Midbrain (tissue), 1 donor: ENCODE results near the gene TXK.

Experiments used
- DNase-seq: peaks from one replicate; lab custom pipeline; 2025; lab: John Stamatoyannopoulos, UW

The TXK gene

GRCh38 chr4:48049483-48049882 is 84.6 kb downstream of the TXK start:
- DNase-seq: no peak

DNA sequence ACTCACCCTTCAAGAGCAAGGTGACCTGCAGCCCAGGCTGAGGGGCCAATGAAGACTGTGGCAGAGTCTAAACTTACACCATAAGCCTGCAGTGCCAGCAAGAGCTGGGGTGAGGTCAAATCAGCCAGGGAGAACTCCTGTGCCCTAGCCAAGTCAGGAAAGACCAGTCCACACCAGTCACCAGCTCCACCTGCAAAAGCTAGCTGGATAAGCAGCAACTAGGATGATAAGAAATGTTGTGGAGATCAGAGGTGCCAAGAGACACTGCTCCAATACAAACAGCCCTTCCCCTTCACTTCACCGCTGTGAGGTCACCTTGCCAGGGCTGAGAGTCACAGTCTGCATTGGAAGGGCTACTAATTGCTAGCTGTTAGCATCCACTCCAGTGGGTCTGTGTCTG is 86.2 kb downstream of the TXK start:
- DNase-seq: no peak

DNA sequence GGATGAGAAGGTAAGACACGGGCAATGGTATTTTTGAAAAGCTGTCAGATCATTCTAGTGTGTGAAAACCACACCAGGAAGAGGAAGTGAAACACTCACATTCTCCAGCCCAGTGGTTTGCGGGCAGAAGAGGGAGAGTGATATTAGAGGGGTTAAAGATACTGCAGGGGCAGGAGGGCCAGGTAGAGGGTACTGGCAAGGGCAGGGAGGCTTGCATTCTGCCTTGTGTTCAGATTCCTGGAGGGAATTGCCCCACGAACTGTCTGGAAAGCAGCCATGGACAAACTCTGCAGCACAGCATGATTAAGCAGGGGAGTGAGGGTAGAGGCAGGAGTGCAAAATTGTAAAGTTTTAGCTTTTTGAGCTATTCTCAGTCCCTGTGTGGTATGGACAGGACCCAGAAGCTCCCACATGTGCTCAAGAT is 86.6 kb downstream of the TXK start:
- DNase-seq: peak; percentile 6

DNA sequence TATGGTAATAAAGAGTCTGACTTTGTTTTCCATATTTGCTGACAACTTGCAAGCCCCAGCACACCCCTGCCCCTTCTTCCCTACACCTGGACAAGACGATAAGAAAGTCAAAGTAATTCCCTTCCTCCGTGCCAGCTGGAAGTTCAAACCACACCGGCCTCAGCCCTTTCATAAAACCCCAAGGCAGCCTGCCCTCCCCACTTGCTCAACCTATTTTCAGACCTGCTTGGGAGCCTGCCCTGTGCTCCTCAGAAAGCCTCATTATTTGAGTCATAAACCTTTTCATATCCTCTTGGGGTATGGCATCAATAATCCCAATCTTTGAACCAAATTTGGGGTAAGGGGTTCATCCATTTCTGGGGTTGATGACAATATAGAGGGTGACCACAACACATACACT is 88.0 kb downstream of the TXK start:
- DNase-seq: no peak

DNA sequence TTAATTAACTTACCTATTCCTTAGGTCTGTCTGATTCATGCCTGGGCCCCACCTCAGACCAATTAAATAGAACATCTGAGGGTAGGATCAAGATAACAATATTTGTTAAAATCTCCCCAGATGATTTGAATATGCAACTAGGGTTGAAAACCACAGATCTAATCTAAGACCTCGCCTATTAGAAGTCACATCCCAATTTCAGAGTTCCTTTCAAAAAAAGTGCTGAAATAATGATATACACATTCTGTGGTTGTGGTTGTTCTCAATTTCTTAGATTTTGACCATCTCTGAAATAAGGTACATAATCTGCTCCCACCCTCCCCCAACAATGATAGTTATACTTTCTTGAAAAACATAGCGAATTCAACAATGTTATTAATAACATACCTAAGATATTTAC is 89.8 kb downstream of the TXK start:
- DNase-seq: no peak

GRCh38 chr4:48043504-48043903 is 90.5 kb downstream of the TXK start:
- no peak for DNase-seq

DNA sequence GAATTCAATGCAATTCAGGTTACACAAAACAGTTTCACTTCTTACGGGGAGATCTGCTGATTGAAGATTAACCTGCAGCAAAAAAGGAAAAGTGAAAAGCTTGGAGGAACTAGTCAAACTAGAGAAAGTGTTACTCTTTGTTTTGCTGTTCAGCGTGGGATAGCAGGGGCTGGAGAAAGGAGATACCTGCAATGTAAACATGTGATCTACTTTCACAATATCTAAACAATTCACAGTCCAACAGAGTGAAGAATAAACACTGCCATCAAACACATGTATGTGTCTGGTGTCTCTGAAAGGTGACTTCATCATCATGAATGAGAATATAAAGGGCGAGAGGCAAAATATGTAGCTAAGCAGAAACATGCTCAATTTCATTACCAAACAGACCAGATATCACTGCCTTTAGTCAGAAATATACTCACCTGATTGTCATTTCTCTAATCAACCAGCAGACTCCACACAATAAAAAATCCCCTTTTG is 91.0 kb downstream of the TXK start:
- DNase-seq: no peak

DNA sequence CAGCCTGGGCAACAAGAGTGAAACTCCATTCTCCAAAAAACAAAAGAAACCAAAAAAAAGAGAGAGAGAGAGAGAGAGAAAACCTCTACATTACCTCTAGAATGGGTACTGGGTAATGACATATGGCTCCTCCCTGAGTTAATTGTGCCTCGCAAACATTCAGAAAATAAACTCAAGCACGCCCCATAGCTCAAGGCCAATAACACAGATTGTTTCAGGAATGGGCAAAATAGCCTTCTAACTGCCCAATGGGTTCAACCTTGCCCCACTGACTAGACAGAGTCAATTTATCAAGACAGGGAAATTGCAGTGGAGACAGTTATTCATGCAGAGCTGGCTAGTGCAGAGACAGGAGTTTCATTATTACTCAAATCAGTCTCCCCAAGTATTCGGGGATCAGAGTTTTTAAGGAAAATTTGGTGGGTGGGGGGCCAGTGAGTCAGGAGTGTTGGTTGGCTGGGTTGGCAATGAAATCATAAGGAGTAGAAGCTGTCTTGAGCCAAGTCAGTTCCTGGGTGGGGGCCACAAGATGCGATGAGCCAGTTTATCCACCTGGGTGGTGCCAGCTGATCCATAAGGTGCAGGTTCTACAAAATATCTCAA is 92.4 kb downstream of the TXK start:
- DNase-seq: no peak

DNA sequence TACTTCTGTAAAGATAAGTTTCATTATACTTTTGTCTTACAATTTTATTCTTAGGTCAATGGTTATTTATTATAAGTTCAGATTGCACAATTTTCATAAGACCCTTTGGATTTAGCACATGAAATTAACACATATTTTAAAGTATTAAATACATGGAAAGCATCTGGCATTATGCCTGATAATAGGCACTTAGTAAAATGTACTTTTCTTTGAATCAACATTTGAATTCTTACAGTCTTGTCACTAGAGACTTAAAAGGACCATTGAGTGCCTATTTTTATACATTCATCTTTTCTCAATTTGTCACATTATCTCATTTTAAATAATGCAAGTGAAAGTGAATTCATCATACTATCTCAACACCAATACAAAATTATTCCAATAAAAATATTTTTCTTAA is 94.5 kb downstream of the TXK start:
- DNase-seq: no peak

- DNase-seq: no peak
Observed at GRCh38 chr4:48038666-48039065, 95.4 kb downstream of the TXK start.

- DNase-seq: no peak
Observed at GRCh38 chr4:48037117-48037462, 97.0 kb downstream of the TXK start.

GRCh38 chr4:48035952-48036351 is 98.1 kb downstream of the TXK start:
- DNase-seq: no peak

- DNase-seq: no peak
Observed at GRCh38 chr4:48033825-48034413, 100.1 kb downstream of the TXK start.

DNA sequence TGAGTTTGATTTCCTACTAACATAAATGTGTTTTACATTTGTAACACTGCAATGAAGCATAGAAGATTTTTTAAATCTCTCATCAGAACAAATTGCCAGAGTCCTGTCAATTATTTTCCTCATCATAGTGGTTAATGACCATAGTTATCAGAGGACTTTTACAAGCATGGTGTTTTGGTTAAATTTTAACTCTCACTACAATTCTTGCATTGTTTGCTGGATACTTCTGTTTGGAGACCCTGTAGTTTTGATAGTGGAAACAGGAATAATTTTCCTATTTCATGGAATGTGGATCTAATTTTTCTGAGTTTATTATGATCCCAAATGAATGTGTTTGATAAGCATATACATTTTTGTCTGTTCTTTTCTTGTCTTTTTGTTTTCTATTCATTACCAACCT is 100.6 kb downstream of the TXK start:
- no peak for DNase-seq

DNA sequence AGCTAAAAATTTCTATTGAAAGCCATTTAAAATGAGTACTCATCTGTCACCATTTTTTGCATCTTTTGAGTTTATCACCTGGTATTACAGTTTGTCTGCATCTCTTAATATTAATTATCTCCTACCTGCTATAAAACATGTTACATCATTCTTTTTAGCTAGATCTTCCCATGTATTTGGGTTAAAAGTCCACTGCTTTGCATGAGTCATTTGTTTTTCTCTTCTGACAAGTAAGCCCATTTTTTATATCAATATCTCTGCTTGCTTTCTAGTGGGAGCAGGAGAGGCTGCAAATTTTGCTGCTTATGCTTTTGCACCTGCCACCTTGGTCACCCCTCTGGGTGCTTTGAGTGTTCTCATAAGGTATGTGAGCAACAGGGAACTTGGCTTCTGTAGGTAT is 101.3 kb downstream of the TXK start:
- no peak for DNase-seq

GRCh38 chr4:48031802-48032525 is 102.1 kb downstream of the TXK start:
- DNase-seq: no peak

DNA sequence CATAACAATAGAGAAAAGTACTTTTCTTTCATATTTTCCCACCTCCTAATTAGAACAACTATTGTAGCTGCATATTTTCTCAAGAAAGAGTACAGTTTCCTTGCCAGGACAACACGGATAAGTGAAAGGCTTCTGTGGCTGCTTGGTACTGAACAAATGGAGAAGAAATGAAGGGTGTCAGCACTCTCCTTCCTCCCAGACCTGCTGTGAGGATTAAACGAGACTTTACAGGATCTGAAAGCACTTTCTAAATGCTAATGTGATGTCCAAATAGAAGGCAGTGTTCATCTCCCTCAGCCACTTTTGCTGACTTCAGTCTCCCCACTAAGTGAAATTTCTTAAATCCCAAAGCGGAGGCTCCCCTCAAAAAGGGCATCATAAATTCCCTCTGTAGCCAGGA is 103.6 kb downstream of the TXK start:
- no peak for DNase-seq

DNA sequence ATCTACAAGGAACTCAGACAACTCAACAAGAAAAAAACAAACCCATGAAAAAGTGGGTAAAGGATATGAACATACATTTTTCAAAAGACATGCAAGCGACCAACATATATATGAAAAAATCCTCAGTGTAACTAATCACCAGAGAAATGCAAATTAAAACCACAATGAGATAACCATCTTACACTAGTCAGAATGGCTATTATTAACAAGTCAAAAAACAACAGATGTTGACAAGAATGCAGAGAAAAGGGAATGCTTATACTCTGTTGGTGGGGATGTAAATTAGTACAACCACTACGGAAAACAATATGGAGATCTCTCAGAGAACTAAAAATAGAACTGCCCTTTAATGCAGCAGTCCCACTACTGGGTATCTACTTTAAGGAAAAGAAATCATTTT is 105.4 kb downstream of the TXK start:
- DNase-seq: no peak

DNA sequence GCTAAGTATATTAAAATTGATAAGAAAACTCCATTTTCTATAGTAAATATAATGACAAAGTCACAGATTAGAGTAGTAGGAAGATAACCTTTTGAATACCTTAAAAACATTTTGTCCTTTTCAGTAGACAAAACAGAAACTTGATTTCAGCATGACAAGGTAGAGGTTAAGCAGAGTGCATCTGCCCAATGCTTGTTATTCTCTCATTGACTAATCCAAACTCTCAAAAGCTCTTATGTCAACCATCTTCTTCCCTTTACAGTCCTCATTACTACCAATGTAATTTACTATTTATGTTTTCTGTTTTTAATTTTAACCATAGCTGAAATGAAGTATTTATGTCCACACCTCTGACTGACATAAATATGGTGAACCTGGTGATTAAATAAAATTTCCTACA is 106.4 kb downstream of the TXK start:
- DNase-seq: no peak

GRCh38 chr4:48025005-48025404 is 109.0 kb downstream of the TXK start:
- no peak for DNase-seq

GRCh38 chr4:48024522-48024921 is 109.5 kb downstream of the TXK start:
- no peak for DNase-seq

DNA sequence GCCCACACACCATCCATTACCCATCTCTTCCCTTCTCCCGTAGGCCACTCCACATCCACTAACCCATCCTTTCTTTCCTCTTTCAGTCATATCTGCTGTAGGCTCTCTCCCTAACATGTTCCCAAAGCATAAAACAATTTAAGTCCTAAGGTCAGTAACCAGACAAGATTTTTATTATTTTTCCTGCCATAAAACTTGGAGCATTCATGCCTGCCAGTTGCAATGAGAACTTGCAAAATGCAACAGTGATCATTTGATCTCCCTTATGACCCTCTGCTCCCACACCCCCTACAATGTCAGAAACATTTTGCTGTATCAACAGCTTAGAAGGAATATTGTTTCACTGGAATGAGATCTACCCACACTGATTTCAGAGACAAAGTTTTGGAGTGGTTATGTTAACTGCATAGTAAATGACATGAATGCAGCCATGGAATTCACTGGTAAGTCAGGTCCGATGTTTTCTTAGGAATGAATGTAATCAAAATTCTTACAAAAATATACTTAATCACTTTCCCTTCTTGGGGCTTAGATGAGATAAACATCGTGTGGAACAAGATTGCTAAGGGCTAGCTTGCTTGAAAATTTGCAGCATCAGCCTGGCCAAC is 111.8 kb downstream of the TXK start:
- no peak for DNase-seq

DNA sequence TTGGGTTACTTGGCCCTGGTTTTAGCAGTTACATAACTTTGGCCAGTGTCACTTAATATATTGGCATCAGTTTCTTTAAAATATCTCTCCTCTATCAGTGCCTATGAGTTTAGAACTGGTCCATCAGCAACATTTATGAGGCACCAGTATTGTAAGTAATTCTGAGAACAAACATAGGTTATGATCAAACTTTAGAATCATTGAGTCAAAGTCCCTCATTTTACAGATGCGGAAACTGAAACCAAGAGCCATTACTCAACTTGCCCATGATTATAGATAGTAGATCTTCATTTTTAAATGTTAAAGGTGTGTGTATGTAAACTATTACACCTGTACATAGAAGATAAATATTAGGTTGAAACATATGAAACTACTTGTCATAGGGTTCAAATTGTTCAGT is 113.0 kb downstream of the TXK start:
- no peak for DNase-seq
